Activated CD8-positive, alpha-beta memory T cell treated with anti-CD3 and anti-CD28 coated beads, Interleukin-2, amount 50 U/mL, for 1 hour (primary cell): Measurements from ENCODE around the gene TPD52L2.
"Not testable (repeated sequence)": the region's sequence is repeated elsewhere in the genome, so short reads cannot be mapped to it uniquely, and the experiment has no call there.

Experiments used
- DNase-seq: peaks from one replicate; pipeline ENCODE4 v3.0.0-alpha.2; 2020; ENCODE audit errors: extremely low read depth

The TPD52L2 gene

GRCh38 chr20:63835021-63835858 is 29.8 kb upstream of the TPD52L2 start:
- no peak for DNase-seq

DNA sequence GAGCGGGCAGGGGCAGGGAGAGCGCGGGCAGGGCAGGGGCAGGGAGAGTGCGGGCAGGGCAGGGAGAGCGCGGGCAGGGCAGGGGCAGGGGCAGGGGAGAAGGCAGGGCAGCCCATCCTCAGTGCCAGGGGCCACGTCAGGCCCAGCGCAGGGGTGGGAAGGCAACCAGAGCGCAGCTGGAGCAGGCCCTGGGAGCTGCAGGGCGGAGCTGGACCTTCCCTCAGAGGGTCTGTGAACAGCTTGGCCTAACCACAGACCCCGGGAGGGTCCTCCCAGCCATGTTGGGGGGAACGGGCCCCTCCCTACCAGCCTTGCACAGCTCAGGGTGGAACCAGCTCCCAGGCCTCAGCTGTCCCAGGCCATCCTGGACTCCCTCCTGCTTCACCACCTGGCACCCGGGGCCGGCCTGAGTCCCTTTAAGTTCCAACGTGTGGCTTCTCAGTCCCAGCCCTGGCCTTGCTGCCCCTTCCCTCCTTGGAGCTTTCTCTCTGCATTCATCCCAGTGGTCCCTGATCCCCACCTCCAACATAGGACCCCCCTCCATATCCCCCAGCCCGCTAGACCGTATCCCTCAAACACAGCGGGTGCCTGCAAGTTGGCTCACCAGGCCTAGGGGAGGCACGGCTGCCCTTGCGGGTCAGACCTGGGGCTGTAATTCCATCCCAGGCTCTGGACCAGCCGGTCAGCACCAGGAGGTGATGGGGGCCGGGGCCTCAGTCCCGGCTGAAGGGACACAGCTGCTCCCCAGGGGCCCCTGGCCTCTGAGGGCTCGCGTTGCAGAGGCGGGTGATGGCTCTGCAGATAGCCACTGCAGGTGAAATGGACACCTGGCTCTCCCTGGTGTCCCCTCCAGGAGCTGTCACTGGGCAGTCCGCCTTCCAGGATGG is 28.4 kb upstream of the TPD52L2 start:
- no peak for DNase-seq

DNA sequence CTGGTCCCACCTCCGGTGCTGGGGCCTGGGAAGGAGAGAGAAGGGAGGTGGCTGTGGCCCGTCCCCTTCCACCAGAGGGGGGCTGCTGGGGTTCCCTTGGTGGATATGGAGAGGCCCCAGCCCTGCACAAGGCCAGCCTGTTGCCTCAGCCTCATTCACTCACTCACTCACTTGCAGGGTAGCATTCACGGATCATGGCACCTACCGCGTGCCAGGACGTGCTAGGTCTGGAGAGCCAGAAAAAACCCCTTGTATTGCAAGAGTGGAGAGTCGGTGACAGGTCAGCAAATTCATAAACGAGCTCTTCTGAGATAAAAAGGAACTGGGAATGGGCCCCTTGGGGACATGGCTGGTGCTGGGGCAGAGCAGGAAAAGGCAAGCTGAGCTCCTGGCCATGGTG is 27.6 kb upstream of the TPD52L2 start:
- DNase-seq = no peak

DNA sequence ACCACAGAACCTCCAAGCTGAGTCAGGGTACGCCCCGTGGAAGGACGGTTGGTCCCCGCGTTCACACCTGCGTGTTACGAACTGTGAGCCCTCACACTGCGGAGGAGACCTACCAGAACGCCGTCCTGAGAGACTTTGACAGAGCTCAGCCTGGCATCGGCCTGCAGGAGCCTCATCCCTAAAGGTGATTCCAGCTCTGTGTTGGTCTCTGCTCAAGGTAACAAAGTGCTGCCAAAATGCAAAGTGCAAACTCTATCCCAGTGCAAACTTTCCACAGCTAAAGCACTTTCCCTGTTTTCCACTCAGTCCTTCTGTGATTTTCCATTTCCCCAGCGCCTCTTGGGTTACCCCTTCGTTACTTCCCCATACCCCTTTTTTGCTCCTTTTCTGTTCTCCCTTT is 25.4 kb upstream of the TPD52L2 start:
- no peak for DNase-seq

DNA sequence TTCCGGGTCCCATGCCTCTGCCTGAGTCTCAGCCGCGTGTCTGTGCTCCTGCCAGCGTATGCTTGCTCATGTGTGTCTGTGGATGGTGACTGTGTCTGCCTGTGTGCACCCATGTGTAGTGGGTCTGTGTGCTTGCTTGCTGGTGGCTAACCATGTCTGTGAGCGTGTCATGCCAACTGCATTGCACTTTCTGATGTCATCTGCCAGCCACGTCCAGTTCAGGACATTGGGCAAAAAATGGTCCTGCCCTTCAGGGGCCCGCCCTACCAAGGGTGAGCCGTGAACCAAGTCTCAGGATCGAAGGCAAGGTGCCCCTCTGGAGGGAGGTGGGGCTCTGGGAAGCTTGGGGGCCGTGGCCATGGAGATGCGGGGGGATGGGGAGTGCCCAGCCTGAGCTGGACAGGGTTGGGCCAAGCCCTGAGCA is 24.7 kb upstream of the TPD52L2 start:
- DNase-seq = no peak

DNA sequence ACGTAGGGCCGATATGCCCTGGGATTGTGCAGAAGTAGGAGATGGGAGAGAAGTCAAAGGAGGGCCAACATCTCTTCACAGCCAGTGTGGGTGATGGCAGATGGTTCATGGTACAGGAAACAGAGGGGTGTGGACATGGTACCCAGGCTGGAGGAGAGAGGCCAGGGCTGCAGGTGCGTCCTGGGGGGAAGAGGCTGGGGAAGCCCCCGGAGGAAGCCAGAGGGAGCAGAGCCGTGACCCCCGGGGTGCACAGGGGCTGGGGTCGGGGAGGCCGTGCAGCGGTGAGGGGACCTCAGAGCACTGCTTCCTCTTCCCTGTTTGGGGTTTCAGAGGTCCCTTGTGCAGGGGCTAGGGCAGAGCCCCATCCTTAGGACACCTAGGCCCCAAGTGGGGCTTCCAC is 22.8 kb upstream of the TPD52L2 start:
- no peak for DNase-seq

GRCh38 chr20:63843222-63843621 is 21.8 kb upstream of the TPD52L2 start:
- DNase-seq = no peak

- no peak for DNase-seq
Measured at GRCh38 chr20:63843778-63844177, 21.3 kb upstream of the TPD52L2 start.

DNA sequence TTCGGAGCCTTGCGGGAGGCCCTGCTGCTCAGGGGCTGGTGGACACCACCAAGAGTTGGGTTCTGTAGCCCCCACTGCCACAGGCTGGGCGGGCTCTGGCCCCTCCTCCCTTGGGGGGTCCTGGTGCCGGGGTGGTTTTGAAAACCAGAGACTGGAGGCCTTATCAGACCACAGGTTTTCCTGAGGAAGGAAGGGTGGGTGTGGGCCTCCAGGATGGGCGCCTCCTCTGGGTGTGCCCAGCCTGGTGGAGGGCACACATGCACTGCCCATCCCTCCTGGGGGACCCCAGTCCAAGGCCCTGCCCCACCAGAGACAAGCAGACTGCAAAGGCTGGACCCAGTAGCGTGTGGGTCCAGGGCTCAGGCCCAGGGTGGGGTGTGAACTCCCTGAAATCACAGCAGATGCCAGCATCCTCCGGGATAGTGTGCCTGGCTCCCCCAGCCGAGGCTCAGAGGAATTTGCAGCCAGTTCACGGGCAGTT is 20.5 kb upstream of the TPD52L2 start:
- no peak for DNase-seq

GRCh38 chr20:63846128-63846771 is 18.8 kb upstream of the TPD52L2 start:
- DNase-seq = no peak

DNA sequence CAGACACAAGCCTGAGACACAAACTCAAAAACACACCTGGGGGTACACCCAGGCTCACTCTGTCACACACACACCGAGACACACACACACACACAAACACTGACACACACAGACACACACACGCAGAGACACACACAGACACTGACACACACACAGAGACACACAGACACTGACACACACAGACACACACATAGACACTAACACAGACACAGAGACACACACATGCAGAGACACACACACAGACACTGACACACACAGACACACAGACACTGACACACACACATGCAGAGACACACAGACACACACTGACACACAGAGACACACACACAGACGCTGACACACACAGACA is 18.2 kb upstream of the TPD52L2 start:
- DNase-seq = no peak

GRCh38 chr20:63847237-63848002 is 17.6 kb upstream of the TPD52L2 start:
- no peak for DNase-seq

DNA sequence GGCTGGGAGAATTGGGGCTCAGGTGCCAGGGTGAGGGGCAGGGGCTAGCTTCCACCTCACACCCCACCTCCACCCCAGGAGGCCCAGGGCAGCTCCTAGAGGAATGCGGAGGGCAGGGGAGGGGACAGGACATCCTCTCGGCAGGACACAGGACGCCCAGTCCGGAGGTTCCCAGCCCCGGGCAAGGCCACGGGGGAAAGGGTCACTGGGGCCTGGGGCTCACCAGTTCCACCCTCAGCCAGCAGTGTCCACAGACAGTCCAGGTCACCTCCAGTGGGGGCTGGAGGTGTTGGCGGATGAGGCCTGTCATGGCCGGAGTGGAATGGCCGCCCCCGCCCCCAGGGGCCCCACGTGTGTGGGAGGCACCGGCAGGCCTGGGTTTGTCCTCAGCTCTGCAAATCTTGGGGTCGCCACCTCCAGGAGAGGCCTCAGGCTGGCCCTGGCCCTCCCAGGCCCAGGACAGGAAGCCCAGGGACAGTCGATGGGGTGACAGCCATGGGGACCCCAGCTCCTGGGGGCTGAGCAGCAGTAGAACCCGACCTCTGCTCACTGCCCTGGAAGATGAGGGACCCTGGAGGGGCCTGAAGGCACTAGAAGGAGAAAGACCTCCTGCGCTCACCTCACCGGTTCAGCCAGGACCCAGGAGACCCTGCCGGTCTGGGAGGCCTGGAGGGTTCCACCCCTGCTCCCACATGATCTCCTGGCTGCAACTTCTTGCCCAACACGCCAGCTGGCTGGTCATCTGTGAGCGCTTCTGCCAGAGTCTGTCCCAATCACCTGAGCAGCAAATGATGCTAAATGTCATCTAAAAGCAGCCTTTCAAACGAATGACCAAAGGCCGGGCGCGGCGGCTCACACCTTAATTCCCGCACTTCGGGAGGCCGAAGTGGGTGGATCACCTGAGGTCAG is 16.8 kb upstream of the TPD52L2 start:
- DNase-seq = no peak

DNA sequence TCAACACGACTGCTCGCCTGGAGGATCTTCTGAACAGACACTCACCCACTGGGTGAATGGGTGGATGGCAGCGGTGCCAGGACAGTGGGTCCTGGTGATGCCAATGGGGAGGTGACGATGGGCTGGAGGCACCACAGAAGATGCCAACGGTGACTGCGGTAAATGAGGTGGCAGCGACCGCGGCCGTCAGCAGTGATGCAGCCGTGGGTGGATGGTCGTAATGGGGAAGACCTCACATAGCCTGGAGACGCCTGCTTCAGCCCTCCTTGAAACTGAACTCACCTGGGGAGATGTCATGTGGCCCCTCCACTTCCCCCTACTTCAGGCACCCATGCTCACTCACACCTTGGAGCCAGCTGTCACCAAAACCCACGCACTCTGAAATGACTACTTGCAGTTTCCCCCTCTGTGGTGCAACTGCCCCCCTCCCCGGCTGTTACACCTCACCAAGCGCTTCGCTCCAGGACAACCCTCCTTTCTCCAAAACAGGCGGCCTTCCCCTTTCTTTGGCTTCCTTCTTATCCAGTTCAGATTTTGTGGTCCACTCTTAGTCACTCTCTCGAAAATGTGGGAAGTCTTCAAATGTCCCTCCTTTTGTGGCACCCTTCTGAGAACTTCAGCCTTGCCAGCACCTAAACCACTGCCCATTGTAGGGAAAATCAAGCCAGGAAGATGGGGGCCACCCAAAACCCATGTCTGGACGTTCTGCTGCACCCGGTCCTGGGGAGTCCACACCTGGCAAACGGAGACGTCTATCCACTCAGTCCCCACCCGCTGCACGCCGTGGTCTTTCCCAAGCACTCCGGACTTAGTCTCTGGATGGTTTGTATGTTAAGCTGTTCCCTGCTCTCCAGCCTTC is 14.2 kb upstream of the TPD52L2 start:
- no peak for DNase-seq

GRCh38 chr20:63851548-63851943 is 13.5 kb upstream of the TPD52L2 start:
- DNase-seq = not testable (repeated sequence)

DNA sequence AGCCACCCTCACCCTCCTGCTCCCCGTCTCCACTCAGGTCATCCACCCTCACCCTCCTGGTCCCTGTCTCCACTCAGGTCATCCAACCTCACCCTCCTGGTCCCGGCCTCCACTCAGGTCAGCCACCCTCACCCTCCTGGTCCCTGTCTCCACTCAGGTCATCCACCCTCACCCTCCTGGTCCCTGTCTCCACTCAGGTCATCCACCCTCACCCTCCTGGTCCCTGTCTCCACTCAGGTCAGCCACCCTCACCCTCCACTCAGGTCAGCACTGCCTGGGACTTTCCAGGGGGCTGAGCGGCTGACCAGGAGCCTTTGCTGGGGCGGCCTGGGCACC is 11.4 kb upstream of the TPD52L2 start:
- not testable (repeated sequence) for DNase-seq

DNA sequence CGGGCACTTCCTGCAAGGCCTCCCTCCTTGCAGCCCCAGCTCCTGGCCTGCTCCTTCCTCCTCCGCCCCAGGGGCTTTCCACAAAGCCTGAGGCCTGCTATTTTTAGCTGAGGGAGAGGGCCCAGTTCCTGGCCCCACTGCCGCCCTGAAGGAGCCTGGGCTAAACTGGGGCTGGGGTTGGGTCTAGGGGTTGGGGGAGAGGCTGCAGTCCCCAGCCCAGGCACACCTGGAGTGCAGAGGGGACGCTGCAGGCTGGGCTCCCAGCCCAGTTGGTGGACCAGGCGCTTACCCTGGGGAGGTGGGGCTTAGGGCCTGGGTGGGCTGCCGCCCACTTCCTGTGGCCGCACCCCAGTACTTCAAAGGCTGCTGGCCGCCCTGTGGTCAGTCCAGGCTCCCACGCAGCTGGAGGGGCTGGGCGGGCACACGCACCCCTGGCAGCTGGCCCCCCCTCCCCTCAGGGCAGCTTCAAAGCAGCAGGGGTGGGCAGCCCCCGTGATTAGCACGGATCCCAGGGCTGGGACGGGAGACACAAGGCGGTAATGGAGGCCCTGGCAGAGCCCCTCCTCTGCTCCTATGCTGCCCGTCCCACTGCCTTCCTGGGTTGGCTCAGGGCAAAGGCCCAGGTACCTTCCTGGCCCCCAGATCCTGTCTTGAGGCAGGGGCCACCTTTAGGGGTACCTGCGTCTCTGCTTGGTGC is 10.9 kb upstream of the TPD52L2 start:
- no peak for DNase-seq

- no peak for DNase-seq
Measured at GRCh38 chr20:63854766-63855362, 10.2 kb upstream of the TPD52L2 start.
